Measurements from ENCODE around the gene SOD1. TPM values are rescaled to one million over a fixed set of nuclear protein-coding genes. Genes with fewer than 3 reads are reported as not detected.
A peak's percentile ranks its signal among the peaks of the same experiment; 100 is the strongest.

SOD1 gene
- total RNA-seq, 1 experiment from 2014 or later, result 769 TPM

- DNase-seq (ENCODE audit: low spot score), result no peak
Observed at GRCh38 chr21:31682620-31683019, 23.1 kb downstream of the SOD1 start.

- no peak for DNase-seq (ENCODE audit: low spot score)
Observed at GRCh38 chr21:31683029-31683428, 23.5 kb downstream of the SOD1 start.

- no peak for DNase-seq (ENCODE audit: low spot score)
Observed at GRCh38 chr21:31684918-31685317, 25.4 kb downstream of the SOD1 start.

GRCh38 chr21:31686272-31686915 is 26.9 kb downstream of the SOD1 start:
- DNase-seq (ENCODE audit: low spot score), result no peak

GRCh38 chr21:31687108-31687507 is 27.6 kb downstream of the SOD1 start:
- no peak for DNase-seq (ENCODE audit: low spot score)

- DNase-seq (ENCODE audit: low spot score), result no peak
Observed at GRCh38 chr21:31688603-31689368, 29.3 kb downstream of the SOD1 start.

- no peak for DNase-seq (ENCODE audit: low spot score)
Observed at GRCh38 chr21:31693222-31693621, 33.7 kb downstream of the SOD1 start.

GRCh38 chr21:31696424-31696823 is 36.9 kb downstream of the SOD1 start:
- no peak for DNase-seq (ENCODE audit: low spot score)

- no peak for DNase-seq (ENCODE audit: low spot score)
Observed at GRCh38 chr21:31698461-31698860, 39.0 kb downstream of the SOD1 start.

- DNase-seq (ENCODE audit: low spot score), result no peak
Observed at GRCh38 chr21:31700040-31700439, 40.5 kb downstream of the SOD1 start.

GRCh38 chr21:31706562-31706961 is 47.1 kb downstream of the SOD1 start:
- DNase-seq (ENCODE audit: low spot score), result no peak

GRCh38 chr21:31707499-31707898 is 48.0 kb downstream of the SOD1 start:
- DNase-seq (ENCODE audit: low spot score), result no peak

GRCh38 chr21:31708541-31708940 is 49.0 kb downstream of the SOD1 start:
- DNase-seq (ENCODE audit: low spot score), result no peak

GRCh38 chr21:31710586-31710985 is 51.1 kb downstream of the SOD1 start:
- DNase-seq (ENCODE audit: low spot score), result peak; percentile 17

GRCh38 chr21:31711326-31711725 is 51.8 kb downstream of the SOD1 start:
- DNase-seq (ENCODE audit: low spot score), result no peak

GRCh38 chr21:31711745-31712285 is 52.3 kb downstream of the SOD1 start:
- no peak for DNase-seq (ENCODE audit: low spot score)

GRCh38 chr21:31713115-31713514 is 53.6 kb downstream of the SOD1 start:
- DNase-seq (ENCODE audit: low spot score), result no peak

- no peak for DNase-seq (ENCODE audit: low spot score)
Observed at GRCh38 chr21:31713973-31714740, 54.7 kb downstream of the SOD1 start.

- DNase-seq (ENCODE audit: low spot score), result no peak
Observed at GRCh38 chr21:31714741-31715365, 55.4 kb downstream of the SOD1 start.

GRCh38 chr21:31716106-31716505 is 56.6 kb downstream of the SOD1 start:
- DNase-seq (ENCODE audit: low spot score), result no peak
